ENCODE results near the gene GPR119.

DNA sequence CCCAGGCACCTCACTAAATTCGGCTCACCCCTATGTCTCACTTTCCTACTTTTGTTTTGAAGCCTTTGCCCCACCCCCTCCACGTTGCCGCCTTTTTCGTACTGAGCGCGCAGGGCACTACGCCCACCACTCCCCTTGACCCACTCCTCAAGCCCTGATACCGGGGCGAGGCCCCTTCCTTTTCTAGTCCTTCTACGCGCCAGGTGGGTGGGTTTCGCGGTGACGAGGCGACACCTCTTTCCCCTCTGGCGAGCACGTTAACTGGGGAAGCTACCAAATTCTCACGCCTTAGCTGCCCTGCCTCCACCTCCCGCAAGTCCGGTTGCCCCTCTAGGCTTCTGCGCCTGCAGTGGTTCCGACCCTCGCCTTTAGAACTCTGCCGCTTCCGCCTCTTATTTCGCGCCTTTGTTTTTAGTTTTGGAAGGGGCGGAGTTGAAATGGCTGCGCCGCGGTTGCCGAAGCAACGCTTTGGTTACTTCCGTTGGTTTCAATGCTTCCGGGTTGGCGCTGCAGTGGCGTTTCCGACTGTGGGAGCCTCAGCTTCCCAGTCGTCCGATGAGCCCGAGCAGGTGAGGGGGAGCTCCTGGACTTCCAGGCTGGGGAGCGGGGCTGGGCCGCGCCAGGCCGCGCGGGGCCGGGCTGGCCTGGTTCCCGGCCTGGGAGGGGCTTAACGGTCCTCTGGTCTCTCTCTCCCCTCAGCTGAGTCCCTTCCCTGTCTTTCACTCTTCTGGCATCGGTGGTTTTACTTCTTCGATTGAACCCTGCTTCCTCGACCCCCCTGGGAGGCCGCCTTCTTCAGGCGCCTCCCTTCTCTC lies 45.9 kb downstream of the GPR119 start, which contains the start of gene SLC25A14:
- TF ChIP-seq, protein P1, sequence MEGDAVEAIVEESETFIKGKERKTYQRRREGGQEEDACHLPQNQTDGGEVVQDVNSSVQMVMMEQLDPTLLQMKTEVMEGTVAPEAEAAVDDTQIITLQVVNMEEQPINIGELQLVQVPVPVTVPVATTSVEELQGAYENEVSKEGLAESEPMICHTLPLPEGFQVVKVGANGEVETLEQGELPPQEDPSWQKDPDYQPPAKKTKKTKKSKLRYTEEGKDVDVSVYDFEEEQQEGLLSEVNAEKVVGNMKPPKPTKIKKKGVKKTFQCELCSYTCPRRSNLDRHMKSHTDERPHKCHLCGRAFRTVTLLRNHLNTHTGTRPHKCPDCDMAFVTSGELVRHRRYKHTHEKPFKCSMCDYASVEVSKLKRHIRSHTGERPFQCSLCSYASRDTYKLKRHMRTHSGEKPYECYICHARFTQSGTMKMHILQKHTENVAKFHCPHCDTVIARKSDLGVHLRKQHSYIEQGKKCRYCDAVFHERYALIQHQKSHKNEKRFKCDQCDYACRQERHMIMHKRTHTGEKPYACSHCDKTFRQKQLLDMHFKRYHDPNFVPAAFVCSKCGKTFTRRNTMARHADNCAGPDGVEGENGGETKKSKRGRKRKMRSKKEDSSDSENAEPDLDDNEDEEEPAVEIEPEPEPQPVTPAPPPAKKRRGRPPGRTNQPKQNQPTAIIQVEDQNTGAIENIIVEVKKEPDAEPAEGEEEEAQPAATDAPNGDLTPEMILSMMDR (IDR thresholded peaks at IDR 0.05) = no peak
- no peak for TF ChIP-seq POLR2A (IDR thresholded peaks at IDR 0.05)

All from testis (tissue), 2 donors.